ENCODE data around the gene CD5L.

The CD5L gene

GRCh38 chr1:157841708-157842107, at the start of gene CD5L:
Gene CD5L, minus strand, starts transcription at chr1:157841808. Its CDS starts 107 bp downstream, at chr1:157841701.
- no peak for DNase-seq (ENCODE audit: low read depth, low spot score)

GRCh38 chr1:157882580-157882979, 41.0 kb upstream of the CD5L start:
- no peak for DNase-seq (ENCODE audit: low read depth, low spot score)

GRCh38 chr1:157880621-157881020, 39.0 kb upstream of the CD5L start:
- DNase-seq (ENCODE audit: low read depth, low spot score) = no peak

- no peak for DNase-seq (ENCODE audit: low read depth, low spot score)
These were observed 36.5 kb upstream of the CD5L start for GRCh38 chr1:157878059-157878458.

- no peak for DNase-seq (ENCODE audit: low read depth, low spot score)
These were observed 28.9 kb upstream of the CD5L start for GRCh38 chr1:157870490-157870889.

- DNase-seq (ENCODE audit: low read depth, low spot score) = no peak
These were observed 27.0 kb upstream of the CD5L start for GRCh38 chr1:157868654-157869053.

GRCh38 chr1:157862114-157863070, 20.8 kb upstream of the CD5L start:
- DNase-seq (ENCODE audit: low read depth, low spot score) = no peak

- DNase-seq (ENCODE audit: low read depth, low spot score) = no peak
These were observed 14.9 kb upstream of the CD5L start for GRCh38 chr1:157856538-157856937.

- no peak for DNase-seq (ENCODE audit: low read depth, low spot score)
These were observed 10.9 kb upstream of the CD5L start for GRCh38 chr1:157852476-157852875.

- DNase-seq (ENCODE audit: low read depth, low spot score) = no peak
These were observed 7.7 kb upstream of the CD5L start for GRCh38 chr1:157849229-157849875.

- no peak for DNase-seq (ENCODE audit: low read depth, low spot score)
These were observed 2.7 kb upstream of the CD5L start for GRCh38 chr1:157844089-157844830.

- DNase-seq (ENCODE audit: low read depth, low spot score) = no peak
These were observed 1.3 kb upstream of the CD5L start for GRCh38 chr1:157842939-157843338.

GRCh38 chr1:157838966-157839365, 2.6 kb downstream of the CD5L start:
- DNase-seq (ENCODE audit: low read depth, low spot score) = no peak

- DNase-seq (ENCODE audit: low read depth, low spot score) = no peak
These were observed 7.2 kb downstream of the CD5L start for GRCh38 chr1:157834430-157834829.

- no peak for DNase-seq (ENCODE audit: low read depth, low spot score)
These were observed 8.5 kb downstream of the CD5L start for GRCh38 chr1:157833145-157833544.

- no peak for DNase-seq (ENCODE audit: low read depth, low spot score)
These were observed 9.5 kb downstream of the CD5L start for GRCh38 chr1:157831968-157832626.

- DNase-seq (ENCODE audit: low read depth, low spot score) = no peak
These were observed 10.7 kb downstream of the CD5L start for GRCh38 chr1:157830887-157831286.

GRCh38 chr1:157829711-157830110, 11.9 kb downstream of the CD5L start:
- no peak for DNase-seq (ENCODE audit: low read depth, low spot score)

GRCh38 chr1:157829210-157829609, 12.4 kb downstream of the CD5L start:
- no peak for DNase-seq (ENCODE audit: low read depth, low spot score)

- no peak for DNase-seq (ENCODE audit: low read depth, low spot score)
These were observed 21.3 kb downstream of the CD5L start for GRCh38 chr1:157820299-157820698.

- no peak for DNase-seq (ENCODE audit: low read depth, low spot score)
These were observed 21.7 kb downstream of the CD5L start, which contains the start of gene FCRL1 for GRCh38 chr1:157819896-157820295. Gene FCRL1, minus strand, starts transcription at chr1:157820120. Its CDS starts 83 bp downstream, at chr1:157820037.
